SIG-M5 treated with dmso at 0.1 percent for 504 hours (cell line): ENCODE results near the gene STON1.
"Not testable (repeated sequence)": the region's sequence is repeated elsewhere in the genome, so short reads cannot be mapped to it uniquely, and the experiment has no call there.

ENCODE experiments used
- DNase-seq: peaks from one replicate; lab custom pipeline; 2025; ENCODE audit not compliant: unreplicated experiment; lab: John Stamatoyannopoulos, UW

The STON1 gene

DNA sequence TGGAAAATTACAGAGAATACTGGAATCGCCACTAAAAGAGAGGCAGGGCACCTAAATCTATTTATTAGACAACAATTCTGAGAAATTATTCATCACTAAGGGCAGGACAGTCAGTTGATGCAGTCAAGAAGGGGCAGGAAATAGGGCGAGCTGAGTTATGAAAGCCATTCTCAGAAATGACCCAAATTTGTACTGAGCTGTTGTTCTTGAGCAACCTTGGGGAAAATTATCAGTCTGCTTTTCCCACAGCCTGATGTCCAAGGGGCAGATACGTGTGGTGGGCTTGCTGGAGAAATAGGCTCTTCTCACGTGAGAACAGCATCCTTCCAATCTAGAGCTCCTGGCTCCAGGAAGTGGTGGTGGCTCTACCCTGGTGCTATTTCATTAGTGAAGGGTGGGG is 38.6 kb downstream of the STON1 start:
- DNase-seq, result no peak

DNA sequence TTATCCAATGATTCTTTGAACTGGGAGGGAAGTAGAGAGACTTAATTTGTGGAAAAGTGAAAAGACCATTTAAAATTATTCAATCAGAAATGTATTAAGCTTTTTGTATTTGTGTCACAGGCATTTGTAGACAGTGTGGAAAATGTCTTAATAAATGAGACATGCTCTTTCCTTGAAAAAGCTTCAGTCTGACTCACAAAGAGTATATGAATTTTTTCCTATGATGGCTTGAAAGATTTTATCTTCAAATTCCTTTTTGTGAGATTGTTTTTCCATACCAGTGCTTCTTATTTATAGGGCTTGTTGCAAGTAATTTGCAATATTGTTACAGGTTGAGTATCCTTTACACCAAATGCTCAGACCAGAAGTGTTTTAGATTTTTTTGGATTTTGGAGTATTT is 39.5 kb downstream of the STON1 start:
- no peak for DNase-seq

DNA sequence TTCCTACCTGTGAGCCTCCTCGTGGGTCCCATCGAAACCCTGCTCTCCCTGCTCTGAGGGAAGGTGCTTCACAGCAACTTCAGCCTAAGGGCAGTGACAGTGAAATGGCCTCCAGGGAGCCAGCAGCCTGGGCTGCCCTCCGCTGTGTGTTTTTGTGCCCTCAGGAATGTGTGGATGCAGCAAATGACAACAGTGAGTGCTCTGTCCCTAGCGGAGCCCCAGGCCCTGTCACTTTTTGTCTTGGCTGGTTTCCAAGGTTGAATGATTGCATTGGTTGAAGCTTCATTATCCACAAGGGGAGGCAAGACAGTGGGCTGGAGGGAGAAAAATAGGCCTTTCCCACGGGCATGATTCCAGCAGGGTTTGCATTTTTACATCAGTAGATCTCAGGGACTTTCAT is 42.9 kb downstream of the STON1 start:
- no peak for DNase-seq

DNA sequence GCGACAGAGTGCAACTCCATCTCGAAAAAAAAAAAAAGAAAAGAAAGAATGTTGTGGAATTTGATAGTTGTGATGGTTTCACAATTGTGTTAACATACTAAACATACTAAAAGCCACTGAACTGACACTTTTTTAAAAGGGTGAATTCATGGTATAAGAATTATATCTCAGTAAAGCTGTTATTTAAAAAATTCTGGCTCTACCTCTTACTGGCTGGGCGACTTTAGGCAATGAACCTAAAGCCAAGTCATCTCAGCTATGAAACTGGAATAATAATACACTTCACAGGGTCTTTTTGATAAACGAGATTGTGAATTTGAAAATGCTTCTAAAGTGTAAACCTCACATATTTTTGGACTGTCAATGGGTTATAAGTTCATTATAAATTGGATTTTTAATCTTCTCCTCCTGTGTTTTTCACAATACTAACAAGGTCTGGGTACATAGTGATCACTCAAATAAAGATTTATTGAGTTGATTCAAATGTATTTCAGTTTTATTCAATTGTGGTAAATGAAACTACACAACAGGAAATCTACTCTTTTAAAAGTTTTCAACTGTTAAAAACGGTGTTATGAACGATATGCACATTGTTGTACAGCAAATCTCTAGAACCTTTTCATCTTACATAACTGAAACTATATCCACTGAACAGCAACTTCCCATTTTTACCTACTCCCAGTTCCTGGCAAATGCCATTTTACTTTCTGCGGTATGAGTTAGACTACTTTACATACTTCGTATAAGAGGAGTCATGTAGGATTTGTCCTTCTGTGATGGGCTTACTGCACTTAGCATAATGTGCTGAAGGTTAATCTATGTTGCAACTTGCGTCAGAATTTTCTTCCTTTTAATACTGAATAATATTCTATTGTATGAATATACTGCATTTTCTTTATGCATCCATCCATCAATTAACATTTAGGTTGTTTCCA is 44.7 kb downstream of the STON1 start:
- DNase-seq, result peak; percentile 36

DNA sequence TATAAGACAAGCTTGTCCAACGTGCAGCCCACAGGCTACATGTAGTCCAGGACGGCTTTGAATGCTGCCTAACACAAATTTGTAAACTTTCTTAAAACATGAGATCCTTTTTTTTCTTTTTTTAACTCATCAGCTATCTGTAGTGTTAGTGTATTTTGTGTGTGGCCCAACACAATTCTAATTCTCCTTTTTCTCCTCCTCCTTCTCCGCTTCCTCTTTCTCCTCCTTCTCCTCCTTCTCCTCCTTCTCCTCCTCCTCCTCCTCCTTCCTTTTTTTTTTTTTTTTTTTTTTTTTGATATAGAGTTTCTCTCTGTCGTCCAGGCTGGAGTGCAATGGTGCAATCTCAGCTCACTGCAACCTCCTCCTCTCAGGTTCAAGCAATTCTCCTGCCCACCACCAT is 48.4 kb downstream of the STON1 start:
- peak; percentile 59 for DNase-seq

DNA sequence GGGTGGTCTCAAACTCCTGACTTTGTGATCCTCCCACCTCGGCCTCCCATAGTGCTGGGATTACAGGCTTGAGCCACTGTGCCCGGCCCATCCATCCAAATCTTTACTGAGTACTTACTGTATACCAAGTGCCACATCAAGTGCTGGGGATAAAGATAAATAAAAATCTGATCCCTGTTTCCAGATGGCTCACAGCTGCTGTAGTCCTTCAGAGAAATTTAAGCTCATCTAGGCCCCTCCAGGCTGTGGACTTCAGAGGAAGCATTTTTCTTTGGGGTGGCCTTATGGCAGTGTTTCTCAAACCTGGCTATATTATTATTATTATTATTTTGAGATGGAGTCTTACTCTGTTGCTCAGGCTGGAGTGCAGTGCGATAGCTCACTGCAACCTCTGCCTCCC is 54.0 kb downstream of the STON1 start:
- DNase-seq, result no peak

DNA sequence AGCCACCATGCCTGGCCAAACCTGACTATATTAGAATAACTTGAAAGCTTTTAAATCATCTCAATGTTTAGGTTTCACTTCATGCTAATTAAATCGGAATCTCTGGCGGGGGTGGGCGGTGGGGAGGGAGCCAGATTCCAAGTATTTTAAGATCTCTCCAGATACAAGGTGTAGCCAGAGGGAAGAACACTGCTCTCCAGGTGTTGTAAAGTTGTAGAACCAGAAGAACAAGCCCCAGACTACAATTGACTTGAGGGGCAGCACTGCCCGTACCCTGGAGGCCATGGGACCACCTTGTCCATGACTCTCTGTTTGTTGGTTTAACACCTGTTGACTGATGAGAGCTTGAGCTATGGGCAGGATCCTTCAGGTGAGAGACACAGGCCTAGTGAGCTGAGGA is 54.6 kb downstream of the STON1 start:
- no peak for DNase-seq

DNA sequence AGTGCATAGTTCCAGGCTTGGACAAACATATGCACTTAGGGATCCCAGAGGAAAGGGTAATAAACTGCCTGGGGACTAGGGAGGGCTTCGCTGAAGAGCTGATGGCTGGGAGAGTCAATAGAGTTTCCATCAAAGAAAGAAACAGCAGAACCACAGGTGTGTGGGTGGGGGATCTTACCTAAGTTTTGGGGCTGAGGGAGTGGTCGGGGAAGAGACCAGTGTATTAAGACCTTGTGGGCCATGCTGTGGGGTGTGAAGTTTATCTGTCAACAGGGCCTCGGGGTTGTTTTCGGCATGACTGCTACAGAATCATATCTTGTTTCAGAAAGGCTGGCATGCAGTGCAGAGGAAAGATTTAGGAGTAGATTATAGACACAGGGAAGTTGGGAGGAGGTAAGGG is 56.5 kb downstream of the STON1 start:
- DNase-seq, result no peak

DNA sequence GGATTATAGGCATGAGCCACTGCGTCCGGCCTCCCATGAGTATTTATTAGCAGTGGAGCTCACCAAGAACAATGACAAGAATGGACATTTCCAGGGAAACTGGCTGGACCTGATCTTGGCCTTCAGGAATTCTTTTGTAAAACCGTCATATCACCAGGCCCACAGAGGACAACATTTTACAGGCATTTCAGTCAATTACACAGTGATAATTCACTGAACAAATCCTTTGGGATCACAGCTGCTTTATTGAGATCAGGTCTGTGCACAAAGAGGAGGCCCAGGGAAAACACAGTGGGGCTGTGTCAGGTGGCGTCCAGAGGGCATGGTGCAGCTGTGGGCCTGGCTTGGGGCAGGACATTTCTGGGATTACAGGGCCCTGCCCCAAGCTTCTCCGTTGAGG is 57.6 kb downstream of the STON1 start:
- DNase-seq, result no peak

DNA sequence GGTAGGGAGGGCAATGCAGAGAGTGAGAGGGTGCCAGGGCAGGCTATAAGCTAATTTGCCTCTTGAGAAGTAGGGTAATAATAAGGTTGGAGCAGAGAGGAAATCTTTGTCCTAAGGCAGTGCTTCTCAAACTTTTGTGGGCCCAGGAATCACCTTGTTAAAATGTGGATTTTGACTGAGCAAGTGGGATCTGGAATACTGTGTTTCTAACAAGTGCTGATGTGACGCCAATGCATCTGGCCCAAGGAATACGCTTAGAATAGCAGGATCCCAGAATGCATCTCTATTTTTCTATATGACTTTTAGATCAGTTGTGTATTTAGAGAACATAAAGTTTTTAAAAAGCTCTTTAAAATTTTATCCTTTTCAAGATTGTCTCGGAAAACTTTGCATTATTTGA is 58.0 kb downstream of the STON1 start:
- DNase-seq, result no peak

DNA sequence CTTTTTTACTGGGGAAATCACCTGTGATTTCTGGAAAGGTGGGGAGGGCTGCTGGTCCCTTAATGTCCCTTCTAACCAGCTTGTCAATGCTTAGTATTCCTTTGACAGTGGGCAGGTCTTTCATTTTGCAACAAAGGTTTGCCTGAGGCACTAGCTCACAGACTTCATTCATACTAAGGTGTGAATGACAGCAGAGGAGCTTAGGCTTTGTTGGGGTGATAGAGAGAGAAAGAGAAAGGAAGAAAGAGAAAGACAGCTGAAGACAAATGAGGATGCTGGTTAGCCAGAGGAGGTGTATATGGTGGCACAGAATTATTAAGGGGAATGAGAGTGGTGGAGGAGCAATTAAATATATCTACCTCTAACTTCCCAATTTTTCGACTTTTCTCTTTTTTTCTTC is 58.8 kb downstream of the STON1 start:
- DNase-seq, result no peak

DNA sequence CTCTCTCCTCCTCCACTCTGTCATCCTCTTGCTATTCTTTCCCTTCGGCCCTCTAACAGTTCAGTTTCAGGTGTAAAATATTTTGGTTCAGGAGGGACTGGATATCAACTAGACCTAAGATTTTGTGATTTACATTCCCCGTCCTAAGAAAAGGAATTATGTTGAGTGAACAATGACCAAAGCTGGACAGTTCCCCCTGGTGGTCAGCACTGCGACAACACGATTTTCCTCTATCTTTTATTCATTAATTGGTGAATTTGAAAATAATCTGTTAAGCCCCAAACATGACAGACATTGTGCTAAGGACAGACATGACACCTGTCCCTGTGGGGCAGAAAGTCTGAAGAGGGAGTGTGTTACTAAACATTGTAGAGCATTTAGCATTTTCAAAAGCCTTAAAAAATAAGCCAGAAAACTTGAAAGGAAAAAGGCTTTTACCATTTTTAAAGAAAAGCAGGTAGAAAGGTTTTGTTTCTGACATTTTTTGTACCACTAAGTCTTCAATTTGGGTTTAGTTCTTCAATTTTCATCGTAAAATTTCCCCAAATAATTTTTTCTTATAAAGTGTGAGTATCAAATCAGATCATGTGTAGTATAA is 59.3 kb downstream of the STON1 start:
- peak; percentile 37 for DNase-seq

DNA sequence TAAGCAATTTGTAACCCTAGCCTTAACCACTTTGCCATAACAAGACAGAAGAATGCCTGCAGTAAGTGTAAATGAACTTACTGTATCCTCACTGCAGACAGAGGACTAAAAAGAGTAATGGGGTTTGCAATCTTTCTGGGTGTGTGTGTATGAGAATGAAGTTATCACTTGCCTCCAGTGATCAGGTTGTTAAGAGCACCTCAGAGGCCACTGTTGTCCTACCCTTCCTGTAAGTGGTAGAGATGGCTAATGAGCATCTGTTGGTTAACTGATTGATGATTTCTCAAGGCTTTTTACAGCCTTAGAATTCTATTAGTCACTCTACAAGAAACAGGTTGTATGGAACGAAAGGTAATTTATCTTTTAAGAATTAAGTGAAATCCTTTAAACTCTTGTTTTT is 60.1 kb downstream of the STON1 start:
- DNase-seq, result no peak

DNA sequence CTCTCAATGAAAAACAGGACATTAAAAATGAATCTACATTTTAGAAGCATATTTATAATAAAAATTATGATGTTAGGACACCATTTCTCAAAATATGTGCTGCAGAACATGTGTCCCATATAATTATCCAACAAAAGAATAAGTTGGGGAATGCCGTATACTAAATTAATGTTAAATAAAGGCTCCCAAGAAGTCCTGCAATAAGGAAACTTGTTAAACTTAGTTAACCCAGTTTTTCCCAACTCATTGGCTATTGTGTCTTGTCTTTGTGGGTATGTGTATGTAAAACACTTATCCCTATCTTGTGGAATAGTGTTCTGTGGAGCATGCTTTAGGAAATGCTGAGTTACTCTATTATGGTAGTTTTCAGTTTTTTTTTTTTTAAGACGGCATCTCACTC is 62.1 kb downstream of the STON1 start:
- no peak for DNase-seq

DNA sequence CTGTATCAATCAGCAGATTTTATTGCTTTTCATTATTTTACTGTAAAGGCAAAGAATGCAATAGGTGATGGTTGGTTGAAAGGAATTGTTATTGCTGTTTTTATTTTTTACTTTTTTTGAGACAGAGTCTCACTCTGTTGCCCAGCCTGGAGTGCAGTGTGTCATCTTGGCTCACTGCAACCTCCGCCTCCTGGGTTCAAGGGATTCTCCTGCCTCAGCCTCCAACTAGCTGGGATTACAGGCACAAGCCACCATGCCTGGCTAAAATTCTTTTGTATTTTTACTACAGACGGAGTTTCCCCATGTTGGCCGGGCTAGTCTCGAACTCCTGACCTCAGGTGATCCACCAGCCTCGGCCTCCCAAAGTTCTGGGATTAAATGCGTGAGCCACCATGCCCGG is 66.8 kb downstream of the STON1 start:
- DNase-seq, result not testable (repeated sequence)

DNA sequence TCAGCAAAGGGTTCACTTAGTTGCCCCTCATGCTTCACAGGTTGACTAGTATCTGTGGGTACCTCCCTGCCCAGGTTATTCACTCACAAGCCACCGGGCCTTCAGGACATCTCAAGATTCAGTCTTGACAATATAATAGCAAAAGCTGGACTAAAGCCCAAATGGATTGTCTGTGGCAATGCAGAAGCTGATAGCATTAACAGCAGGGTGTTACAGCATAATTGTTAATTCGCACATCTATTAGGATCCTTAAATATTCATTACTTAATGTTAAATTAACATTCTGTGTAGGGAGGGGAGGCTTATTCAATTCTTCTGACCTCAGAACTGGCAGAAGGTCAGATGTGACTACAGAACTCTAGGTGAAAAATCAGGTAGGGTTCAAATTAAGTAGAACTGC is 67.5 kb downstream of the STON1 start:
- DNase-seq, result no peak

DNA sequence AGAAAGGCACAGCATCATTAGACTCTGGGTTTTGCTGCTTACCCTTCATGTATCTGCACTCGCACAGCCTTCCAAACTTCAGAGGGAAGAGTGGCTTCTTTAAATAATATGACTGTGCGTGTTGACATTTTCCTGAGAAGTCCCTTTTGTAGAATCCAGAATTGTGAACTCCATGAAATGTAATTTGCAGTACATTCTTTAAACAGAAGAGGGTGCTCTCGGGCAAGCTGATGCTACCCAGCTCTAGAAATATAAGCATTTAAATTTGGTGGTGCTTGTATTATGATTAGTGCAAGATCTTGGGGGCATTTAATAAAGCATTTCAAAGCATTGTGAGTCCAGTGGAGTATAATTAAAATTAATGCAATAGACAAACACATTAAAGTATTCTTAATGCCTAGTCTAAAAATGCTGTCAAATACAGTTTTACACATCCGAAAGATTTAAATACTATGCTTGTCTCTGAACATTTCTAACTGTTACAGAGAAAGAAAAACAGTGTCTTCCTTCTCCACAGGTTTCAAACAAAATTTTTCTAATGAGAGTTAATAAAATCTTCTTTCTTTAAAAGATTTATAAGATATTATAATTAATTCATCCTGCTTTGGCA is 70.4 kb downstream of the STON1 start:
- DNase-seq, result peak; percentile 56

DNA sequence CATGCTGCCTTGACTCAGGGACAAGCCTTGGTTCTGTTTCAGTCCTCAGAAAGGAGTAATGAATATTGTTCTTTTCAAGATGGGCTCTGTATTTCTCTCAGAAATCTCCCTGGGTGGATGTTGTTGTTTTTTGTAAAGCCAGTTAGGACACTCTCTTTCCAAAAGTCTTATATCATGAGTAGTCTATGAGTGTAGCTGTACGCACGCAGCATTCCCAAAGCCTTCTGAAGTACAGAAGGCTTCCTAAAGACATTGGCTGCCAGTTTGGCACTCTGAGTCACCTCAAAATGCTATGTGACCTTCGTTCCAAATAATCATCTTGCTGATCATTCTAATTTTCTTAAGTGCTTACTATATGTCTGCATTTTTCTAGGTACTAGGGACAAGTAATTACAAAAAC is 71.0 kb downstream of the STON1 start:
- no peak for DNase-seq

DNA sequence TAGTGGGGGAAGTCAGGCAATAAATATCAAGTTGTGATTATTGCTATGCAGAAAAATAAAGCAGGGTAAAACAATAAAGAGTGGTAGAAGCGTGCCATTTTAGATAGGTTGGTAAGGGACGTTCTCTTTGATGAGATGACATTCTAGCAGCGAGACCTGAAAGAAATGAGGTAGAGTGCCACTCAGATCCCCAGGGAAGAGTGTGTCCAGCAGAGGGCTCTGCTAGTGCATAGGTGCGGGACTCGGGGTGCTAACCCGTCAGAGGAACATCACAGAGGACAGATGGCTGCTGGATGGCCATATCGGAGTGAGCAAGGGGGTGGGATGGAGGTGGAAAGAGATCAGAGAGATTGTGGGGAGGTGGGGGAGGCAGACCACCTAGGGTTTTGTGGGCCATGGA is 71.4 kb downstream of the STON1 start:
- peak; percentile 62 for DNase-seq

DNA sequence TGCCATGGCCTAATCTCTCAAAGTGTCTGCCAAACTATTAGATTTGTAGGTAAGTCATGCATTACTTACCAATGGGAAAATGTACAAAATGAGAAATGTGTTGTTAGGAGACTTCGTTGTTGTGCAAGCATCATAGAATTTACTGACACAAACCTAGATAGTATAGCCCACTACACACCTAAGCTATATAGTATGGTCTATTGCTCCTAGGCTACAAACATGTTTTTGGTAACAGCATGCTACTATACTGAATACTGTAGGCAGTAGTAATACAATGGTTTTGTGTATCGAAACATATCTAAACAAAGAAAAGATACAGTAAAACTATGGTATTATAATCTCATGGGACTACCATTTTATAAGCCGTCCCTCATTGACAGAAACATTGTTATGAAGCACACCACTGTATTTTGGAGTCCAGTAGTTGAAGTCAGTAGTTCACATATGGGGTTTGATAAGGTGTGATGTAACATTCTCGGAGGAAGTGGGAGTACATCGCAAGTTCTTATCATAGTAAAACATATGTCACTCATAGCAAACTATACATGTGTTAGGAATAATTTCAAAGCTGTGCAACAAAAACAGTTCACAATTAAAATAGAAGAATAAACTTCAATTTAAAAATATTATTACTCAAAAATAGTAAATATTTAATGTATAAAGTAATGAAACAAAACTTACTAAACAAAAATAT is 75.7 kb downstream of the STON1 start:
- no peak for DNase-seq

DNA sequence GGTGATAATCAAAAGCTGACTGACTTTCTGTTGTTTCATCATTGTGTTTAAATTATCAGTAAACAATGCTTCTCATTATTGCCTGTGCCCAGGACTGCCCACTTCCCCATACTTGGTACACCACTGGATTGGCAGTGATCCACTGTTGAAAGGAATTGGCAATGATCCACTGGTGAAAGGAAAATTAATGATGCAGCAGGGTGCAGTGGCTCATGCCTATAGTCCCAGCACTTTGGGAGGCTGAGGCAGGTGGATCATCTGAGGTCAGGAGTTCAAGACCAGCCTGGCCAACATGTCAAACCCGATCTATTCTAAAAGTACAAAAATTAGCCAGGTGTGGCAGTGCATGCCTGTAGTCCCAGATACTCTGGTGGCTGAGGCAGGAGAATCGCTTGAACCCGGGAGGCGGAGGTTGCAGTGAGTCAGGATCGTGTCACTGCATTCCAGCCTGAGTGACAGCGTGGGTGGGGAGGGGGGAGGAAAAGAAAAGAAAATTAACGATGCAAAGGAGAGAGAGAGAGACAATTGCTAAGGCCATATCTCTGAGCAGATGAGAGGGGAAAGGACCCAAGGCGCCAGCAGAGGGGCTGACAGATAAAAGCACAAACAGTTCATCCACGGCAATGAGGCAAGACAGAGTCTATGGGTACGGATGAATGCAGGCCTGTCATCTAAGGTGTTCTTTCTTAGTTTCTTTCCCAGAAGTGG is 77.5 kb downstream of the STON1 start:
- DNase-seq, result no peak
